Activated B cell treated with CpG ODN at 0.5 μM for 24 hours (primary cell): ENCODE measurements around the gene PIK3CD. TPM values are rescaled to one million over a fixed set of nuclear protein-coding genes. Genes with fewer than 3 reads are reported as not detected.

ENCODE experiments used
- ATAC-seq: fragments of 200-7000 bp; cut with Tn5 transposase; one replicate; pipeline ENCODE4 v1.10.0; 2021; ENCODE audit warnings: low read depth, mild to moderate bottlenecking, moderate library complexity
- CTCF ChIA-PET: fragments of 350-600 bp; sonication (Branson Sonifier 250); formaldehyde crosslinking; loops from one replicate; lab custom pipeline; 2021; ENCODE audit warnings: antibody characterized with exemption; lab: Charles Lee
- POLR2A ChIA-PET: fragments of 350-600 bp; sonication (Branson Sonifier 250); formaldehyde crosslinking; loops from one replicate; lab custom pipeline; 2021; ENCODE audit warnings: antibody characterized with exemption; lab: Charles Lee
- DNase-seq: peaks from one replicate; pipeline ENCODE4 v3.0.0; 2022
- H3K27ac Mint-ChIP-seq: one replicate; pipeline ENCODE4 v1.8.0; 2020; ENCODE audit warnings: mixed read lengths
- H3K27me3 Mint-ChIP-seq: one replicate; pipeline ENCODE4 v1.8.0; 2021; ENCODE audit warnings: mixed read lengths
- H3K36me3 Mint-ChIP-seq: one replicate; pipeline ENCODE4 v1.8.0; 2021; ENCODE audit warnings: low read depth, mixed read lengths
- H3K4me1 Mint-ChIP-seq: one replicate; pipeline ENCODE4 v1.8.0; 2021; ENCODE audit warnings: mixed read lengths
- H3K4me3 Mint-ChIP-seq: one replicate; pipeline ENCODE4 v1.8.0; 2020; ENCODE audit warnings: mild to moderate bottlenecking, mixed read lengths
- H3K9me3 Mint-ChIP-seq: one replicate; pipeline ENCODE4 v1.8.0; 2020; ENCODE audit warnings: mixed read lengths
- CTCF ChIP-seq: fragments of 200-600 bp; IDR thresholded peaks from one replicate; pipeline ENCODE4 v1.8.0; 2022; ENCODE audit warnings: antibody characterized with exemption, mild to moderate bottlenecking
- intact Hi-C: fragments of 100-400 bp; cut with micrococcal nuclease; formaldehyde crosslinking; loops from one replicate; pipeline ENCODE4 v1.15.1; 2024
- total RNA-seq: library from RNA; stranded (reverse); gene quantifications from 2 replicates; pipeline ENCODE4 v1.2.3, GENCODE V29; 2022

The PIK3CD gene
- total RNA-seq, 1 donor from 2014 or later, result 265 TPM

GRCh38 chr1:9699361-9699760, 47.8 kb downstream of the PIK3CD start:
- H3K4me1 Mint-ChIP-seq, result peaks cover 54% of the 10 kb centered on the region
- peaks cover 76% of the 10 kb centered on the region for H3K36me3 Mint-ChIP-seq
- H3K4me3 Mint-ChIP-seq, result no peak overlapping the region
- ChIA-PET POLR2A (interaction anchor here (1.3 kb wide), 1 partner anchor 45 kb away, joined by 4 read pairs; no protein-coding TSS in a partner anchor), CTCF (no interaction called here)
- ATAC-seq (no peak), DNase-seq (no peak)
- no peak overlapping the region for H3K27ac Mint-ChIP-seq
- H3K27me3 Mint-ChIP-seq, result no peaks in the 10 kb centered on the region
- H3K9me3 Mint-ChIP-seq, result no peaks in the 10 kb centered on the region
- intact Hi-C loops, result no loop called here
- TF ChIP-seq CTCF, result no peak

- CTCF ChIA-PET, result no interaction called here
- no peaks in the 10 kb centered on the region for H3K27me3 Mint-ChIP-seq
Measured at GRCh38 chr1:9700340-9700739, 48.8 kb downstream of the PIK3CD start.

GRCh38 chr1:9701665-9702064, 50.1 kb downstream of the PIK3CD start:
- Mint-ChIP-seq H3K27me3 (no peaks in the 10 kb centered on the region), H3K4me1 (peaks cover 66% of the 10 kb centered on the region), H3K9me3 (no peaks in the 10 kb centered on the region), H3K27ac (no peak overlapping the region), H3K4me3 (no peak overlapping the region), H3K36me3 (peaks cover 75% of the 10 kb centered on the region)
- TF ChIP-seq CTCF, result no peak
- POLR2A ChIA-PET, result interaction anchor here (0.6 to 2.1 kb wide), 6 partner anchors 14 to 163 kb away, joined by 3 to 9 read pairs (median 4); partner anchors contain the start of gene SLC25A33
- intact Hi-C loops, result loop anchor here (5.0 kb wide), 1 partner anchor 74 kb away; no protein-coding TSS in a partner anchor
- ATAC-seq, result no peak
- no peak for DNase-seq
- CTCF ChIA-PET, result no interaction called here

More at GRCh38 chr1:9700340-9700739, 48.8 kb downstream of the PIK3CD start:
- Mint-ChIP-seq H3K9me3 (no peaks in the 10 kb centered on the region), H3K4me1 (peaks cover 58% of the 10 kb centered on the region), H3K27ac (no peak overlapping the region), H3K4me3 (no peak overlapping the region), H3K36me3 (peaks cover 73% of the 10 kb centered on the region)
- ATAC-seq (no peak), DNase-seq (no peak)
- TF ChIP-seq CTCF, result no peak
- POLR2A ChIA-PET, result interaction anchor here (0.5 to 1.3 kb wide), 3 partner anchors 12 to 74 kb away, joined by 3 read pairs; no protein-coding TSS in a partner anchor
- intact Hi-C loops, result loop anchor here (5.0 kb wide), 1 partner anchor 73 kb away; no protein-coding TSS in a partner anchor

- intact Hi-C loops, result loop anchor here (5.0 kb wide), 1 partner anchor 76 kb away; no protein-coding TSS in a partner anchor
- CTCF ChIA-PET, result interaction anchor here (1.0 to 1.9 kb wide), 3 partner anchors 75 to 113 kb away, joined by 3 to 10 read pairs (median 5); no protein-coding TSS in a partner anchor
- peaks cover 73% of the 10 kb centered on the region for H3K36me3 Mint-ChIP-seq
- ATAC-seq (no peak), DNase-seq (no peak)
- no peaks in the 10 kb centered on the region for H3K9me3 Mint-ChIP-seq
- peak overlapping the region; percentile 84 for H3K27ac Mint-ChIP-seq
- POLR2A ChIA-PET, result interaction anchor here (1.4 to 2.1 kb wide), 2 partner anchors 12 to 48 kb away, joined by 5 read pairs; no protein-coding TSS in a partner anchor
- H3K4me1 Mint-ChIP-seq, result peaks cover 67% of the 10 kb centered on the region
- TF ChIP-seq CTCF, result no peak
- no peak overlapping the region for H3K4me3 Mint-ChIP-seq
- H3K27me3 Mint-ChIP-seq, result no peaks in the 10 kb centered on the region
Measured at GRCh38 chr1:9703165-9703509, 51.6 kb downstream of the PIK3CD start.

- ChIA-PET CTCF (interaction anchor here (1.3 to 1.9 kb wide), 2 partner anchors 75 to 77 kb away, joined by 5 to 10 read pairs; no protein-coding TSS in a partner anchor), POLR2A (interaction anchor here (1.1 to 2.1 kb wide), 3 partner anchors 12 to 52 kb away, joined by 3 to 5 read pairs (median 5); partner anchors contain the start of gene PIK3CD)
- ATAC-seq, result no peak
- H3K27me3 Mint-ChIP-seq, result no peaks in the 10 kb centered on the region
- no peak for TF ChIP-seq CTCF
- H3K36me3 Mint-ChIP-seq, result peaks cover 69% of the 10 kb centered on the region
- peaks cover 62% of the 10 kb centered on the region for H3K4me1 Mint-ChIP-seq
- peak overlapping the region; percentile 26 for H3K4me3 Mint-ChIP-seq
- intact Hi-C loops, result loop anchor here (1.0 to 5.0 kb wide), 2 partner anchors 7 to 76 kb away; no protein-coding TSS in a partner anchor
- H3K27ac Mint-ChIP-seq, result peak overlapping the region; percentile 84
- no peaks in the 10 kb centered on the region for H3K9me3 Mint-ChIP-seq
- no peak for DNase-seq
Measured at GRCh38 chr1:9703681-9704080, 52.1 kb downstream of the PIK3CD start.
